GM12878 (cell line): ENCODE results near the gene PRR16.

Source experiments
- CREB1 ChIP-seq: IDR thresholded peaks from 2 replicates; pipeline ENCODE4 v1.6.1; 2012; ENCODE audit warnings: low read depth, mild to moderate bottlenecking, inconsistent platforms
- HCFC1 ChIP-seq: fragments of 150-350 bp; IDR thresholded peaks from 2 replicates; pipeline ENCODE4 v1.6.1; 2014; ENCODE audit warnings: low read length
- MTA3 ChIP-seq: IDR thresholded peaks from 2 replicates; pipeline ENCODE4 v1.6.1; 2012; ENCODE audit warnings: low read length, inconsistent platforms, borderline replicate concordance
- SP1 ChIP-seq: IDR thresholded peaks from one replicate; pipeline ENCODE4 v1.6.1; 2011; ENCODE audit warnings: low read depth, low read length
- SUZ12 ChIP-seq: fragments of 200-600 bp; sonication (generic); IDR thresholded peaks from one replicate; pipeline ENCODE4 v1.6.1; 2018; ENCODE audit warnings: antibody characterized with exemption, mild to moderate bottlenecking; ENCODE audit not compliant: unreplicated experiment
- TF ChIP-seq, protein P1 (sequence below), 3 experiments: IDR thresholded peaks in 2 of 3; conservative IDR thresholded peaks in 1 of 3; 2 replicates each; pipeline ENCODE4 v1.5.1; 2011; ENCODE audit warnings: low read depth in 3 of 3, low read length in 3 of 3, mild to moderate bottlenecking in 3 of 3, control low read depth in 2 of 3, moderate library complexity in 2 of 3, inconsistent platforms in 1 of 3, mixed read lengths in 1 of 3; ENCODE audit not compliant: control insufficient read depth in 2 of 3, insufficient read depth in 1 of 3; ENCODE audit errors: extremely low read depth in 1 of 3
- TF ChIP-seq, protein P2 (sequence below): fragments of 450-650 bp; formaldehyde crosslinking; IDR thresholded peaks from 2 replicates; pipeline ENCODE4 v1.4.0; 2020; ENCODE audit warnings: mild to moderate bottlenecking, moderate library complexity

DNA sequence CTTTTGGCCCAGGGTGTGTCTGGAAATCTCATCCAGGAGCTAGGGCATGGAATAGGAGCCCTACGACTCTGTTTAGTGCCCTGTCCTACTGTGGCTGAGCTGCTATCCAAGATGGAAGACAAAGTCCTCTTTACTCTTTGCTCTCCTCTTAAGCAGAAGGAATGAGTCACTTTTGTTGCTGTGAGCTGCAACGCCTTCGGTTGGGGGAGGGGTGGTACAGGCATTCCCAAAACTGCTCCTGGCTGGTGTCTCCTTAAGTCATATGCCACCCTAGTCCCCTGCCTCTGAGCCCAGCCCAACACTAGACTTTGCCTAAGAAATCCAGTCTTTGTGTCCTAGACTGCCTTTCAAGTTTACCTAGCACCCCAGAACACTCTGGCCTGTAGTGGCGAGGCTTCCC is 99.9 kb downstream of the PRR16 start:
- TF ChIP-seq SUZ12 (no peak), SP1 (no peak), CREB1 (no peak), MTA3 (no peak), HCFC1 (no peak)
- TF ChIP-seq, protein P1, sequence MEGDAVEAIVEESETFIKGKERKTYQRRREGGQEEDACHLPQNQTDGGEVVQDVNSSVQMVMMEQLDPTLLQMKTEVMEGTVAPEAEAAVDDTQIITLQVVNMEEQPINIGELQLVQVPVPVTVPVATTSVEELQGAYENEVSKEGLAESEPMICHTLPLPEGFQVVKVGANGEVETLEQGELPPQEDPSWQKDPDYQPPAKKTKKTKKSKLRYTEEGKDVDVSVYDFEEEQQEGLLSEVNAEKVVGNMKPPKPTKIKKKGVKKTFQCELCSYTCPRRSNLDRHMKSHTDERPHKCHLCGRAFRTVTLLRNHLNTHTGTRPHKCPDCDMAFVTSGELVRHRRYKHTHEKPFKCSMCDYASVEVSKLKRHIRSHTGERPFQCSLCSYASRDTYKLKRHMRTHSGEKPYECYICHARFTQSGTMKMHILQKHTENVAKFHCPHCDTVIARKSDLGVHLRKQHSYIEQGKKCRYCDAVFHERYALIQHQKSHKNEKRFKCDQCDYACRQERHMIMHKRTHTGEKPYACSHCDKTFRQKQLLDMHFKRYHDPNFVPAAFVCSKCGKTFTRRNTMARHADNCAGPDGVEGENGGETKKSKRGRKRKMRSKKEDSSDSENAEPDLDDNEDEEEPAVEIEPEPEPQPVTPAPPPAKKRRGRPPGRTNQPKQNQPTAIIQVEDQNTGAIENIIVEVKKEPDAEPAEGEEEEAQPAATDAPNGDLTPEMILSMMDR (IDR thresholded peaks at IDR 0.05 in 2 of 3, conservative IDR thresholded peaks at IDR 0.05 in 1 of 3; ENCODE audit: control insufficient read depth in 2 of 3, extremely low read depth in 1 of 3, insufficient read depth in 1 of 3, low read depth in 3 of 3, low read length in 3 of 3), result no peak
- TF ChIP-seq, protein P2, sequence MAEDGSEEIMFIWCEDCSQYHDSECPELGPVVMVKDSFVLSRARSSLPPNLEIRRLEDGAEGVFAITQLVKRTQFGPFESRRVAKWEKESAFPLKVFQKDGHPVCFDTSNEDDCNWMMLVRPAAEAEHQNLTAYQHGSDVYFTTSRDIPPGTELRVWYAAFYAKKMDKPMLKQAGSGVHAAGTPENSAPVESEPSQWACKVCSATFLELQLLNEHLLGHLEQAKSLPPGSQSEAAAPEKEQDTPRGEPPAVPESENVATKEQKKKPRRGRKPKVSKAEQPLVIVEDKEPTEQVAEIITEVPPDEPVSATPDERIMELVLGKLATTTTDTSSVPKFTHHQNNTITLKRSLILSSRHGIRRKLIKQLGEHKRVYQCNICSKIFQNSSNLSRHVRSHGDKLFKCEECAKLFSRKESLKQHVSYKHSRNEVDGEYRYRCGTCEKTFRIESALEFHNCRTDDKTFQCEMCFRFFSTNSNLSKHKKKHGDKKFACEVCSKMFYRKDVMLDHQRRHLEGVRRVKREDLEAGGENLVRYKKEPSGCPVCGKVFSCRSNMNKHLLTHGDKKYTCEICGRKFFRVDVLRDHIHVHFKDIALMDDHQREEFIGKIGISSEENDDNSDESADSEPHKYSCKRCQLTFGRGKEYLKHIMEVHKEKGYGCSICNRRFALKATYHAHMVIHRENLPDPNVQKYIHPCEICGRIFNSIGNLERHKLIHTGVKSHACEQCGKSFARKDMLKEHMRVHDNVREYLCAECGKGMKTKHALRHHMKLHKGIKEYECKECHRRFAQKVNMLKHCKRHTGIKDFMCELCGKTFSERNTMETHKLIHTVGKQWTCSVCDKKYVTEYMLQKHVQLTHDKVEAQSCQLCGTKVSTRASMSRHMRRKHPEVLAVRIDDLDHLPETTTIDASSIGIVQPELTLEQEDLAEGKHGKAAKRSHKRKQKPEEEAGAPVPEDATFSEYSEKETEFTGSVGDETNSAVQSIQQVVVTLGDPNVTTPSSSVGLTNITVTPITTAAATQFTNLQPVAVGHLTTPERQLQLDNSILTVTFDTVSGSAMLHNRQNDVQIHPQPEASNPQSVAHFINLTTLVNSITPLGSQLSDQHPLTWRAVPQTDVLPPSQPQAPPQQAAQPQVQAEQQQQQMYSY, result no peak
